Activated CD8-positive, alpha-beta memory T cell treated with anti-CD3 and anti-CD28 coated beads for 4 hours (primary cell): ENCODE measurements around the gene MLLT6.
A peak's percentile ranks its signal among the peaks of the same experiment; 100 is the strongest.

Source experiments
- DNase-seq, 2 donors: peaks; one replicate each; pipeline ENCODE4 v3.0.0-alpha.2; 2020; ENCODE audit warnings: low read depth in 2 of 2

Gene MLLT6

DNA sequence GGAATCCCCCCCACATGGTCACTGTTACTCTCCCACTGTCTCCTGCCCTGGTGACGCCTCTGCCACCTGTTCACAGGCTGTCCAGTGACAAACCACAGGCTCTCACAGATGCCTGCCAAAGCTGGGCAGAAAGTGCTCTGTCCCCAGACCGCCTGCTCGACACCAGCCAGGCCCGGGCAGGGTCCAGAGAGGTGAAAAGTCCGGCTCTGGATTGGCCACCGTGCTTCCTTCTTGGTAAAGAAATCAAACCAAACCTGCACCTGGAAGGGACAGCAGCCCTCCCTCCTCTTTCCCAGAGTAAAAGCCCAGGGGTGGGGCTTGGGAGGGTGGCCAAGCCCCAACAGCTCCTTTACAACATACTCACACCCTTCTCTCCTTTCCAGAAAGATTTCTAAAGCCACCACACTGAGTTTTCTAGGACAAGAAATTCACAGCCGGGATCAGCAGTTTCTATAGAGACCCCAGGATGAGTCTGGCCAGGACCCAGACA, 36.9 kb downstream of the MLLT6 start:
- DNase-seq = no peak

DNA sequence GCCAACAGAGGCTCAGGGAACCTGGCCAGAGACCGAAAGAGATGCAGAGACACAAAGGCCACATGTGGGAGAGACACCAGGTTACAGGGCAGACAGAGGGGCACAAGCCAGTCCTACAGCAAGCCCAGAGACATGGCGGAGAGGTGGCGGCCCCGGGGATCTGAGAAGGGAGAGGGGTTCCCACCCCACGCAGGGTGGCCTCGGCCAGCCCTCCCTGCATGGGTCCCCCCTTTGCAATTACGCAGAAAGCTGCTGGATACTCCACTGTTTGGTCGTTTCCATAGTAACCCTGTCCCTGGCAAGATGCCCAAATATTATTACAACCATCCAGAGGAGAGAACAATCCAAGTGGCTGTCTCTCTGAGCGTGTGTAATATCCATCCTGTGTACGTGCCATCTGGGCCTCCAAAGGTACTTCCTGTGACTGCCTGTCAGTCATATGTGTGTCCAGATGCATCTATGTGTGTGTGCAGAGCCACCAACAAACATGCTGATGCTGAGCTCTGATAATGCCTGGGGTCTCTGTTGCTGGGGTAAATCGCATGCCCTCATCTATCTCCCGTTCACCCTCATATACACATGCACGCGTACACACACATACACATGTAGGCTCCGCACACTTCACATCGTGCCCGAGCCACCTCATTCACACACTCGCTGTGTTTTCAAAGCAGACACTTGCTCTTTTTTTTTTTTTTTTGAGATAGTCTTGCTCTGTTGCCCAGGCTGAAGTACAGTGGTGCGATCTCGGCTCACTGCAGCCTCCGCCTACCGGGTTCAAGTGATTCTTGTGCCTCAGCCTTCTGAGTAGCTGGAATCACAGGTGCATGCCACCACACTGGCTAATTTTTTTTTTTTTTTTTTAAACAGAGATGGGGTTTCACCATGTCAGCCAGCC, 37.6 kb downstream of the MLLT6 start:
- no peak for DNase-seq

DNA sequence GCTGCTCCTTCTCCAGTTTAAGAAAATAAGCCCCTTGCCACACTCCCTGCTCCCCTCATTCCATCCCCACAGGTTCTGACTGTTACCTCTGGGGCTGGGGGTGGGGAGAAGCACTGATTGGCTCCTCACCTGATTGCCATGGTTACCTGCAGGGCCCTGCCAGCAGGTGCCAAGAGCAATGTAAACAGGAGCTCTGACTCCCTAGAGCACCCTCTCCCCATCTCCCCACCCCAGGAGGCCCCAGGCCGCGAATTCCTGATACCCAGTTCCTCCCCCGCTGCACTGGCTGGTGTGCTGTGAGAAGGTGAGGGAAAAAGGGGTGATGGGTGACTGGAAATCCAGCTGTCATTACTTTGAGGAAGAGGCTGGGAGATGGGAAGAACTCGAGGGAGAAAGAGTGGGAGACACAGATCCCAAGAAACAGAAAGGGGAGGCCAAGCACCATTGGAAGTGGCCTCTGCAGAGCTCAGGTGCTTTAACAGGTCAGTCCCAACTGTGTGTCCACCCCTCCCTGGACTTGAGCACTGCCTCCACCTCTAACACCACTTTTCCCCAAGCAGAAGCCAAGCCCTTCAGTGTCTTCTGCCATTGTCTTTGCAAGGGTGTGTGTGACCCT, 38.6 kb downstream of the MLLT6 start:
- DNase-seq = no peak

DNA sequence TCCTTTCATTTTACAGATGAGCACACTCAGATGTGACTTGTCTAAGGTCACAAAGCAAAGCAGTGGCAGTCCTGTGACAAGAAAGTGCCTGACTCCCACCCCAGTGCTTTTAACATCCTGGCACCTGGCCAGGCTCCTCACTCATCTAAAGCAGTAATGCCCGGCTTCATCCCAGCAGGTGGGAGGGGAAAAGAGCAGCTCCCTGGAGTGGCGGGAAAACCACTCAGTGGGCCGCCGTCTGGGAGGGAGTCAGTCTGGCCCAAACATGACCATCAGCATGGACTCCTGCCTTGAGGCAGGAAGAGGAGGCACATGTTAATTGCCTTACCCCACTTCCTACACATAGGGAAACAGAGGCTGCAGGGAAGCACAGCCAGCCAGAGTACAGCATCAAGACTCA, 40.5 kb downstream of the MLLT6 start:
- no peak for DNase-seq

DNA sequence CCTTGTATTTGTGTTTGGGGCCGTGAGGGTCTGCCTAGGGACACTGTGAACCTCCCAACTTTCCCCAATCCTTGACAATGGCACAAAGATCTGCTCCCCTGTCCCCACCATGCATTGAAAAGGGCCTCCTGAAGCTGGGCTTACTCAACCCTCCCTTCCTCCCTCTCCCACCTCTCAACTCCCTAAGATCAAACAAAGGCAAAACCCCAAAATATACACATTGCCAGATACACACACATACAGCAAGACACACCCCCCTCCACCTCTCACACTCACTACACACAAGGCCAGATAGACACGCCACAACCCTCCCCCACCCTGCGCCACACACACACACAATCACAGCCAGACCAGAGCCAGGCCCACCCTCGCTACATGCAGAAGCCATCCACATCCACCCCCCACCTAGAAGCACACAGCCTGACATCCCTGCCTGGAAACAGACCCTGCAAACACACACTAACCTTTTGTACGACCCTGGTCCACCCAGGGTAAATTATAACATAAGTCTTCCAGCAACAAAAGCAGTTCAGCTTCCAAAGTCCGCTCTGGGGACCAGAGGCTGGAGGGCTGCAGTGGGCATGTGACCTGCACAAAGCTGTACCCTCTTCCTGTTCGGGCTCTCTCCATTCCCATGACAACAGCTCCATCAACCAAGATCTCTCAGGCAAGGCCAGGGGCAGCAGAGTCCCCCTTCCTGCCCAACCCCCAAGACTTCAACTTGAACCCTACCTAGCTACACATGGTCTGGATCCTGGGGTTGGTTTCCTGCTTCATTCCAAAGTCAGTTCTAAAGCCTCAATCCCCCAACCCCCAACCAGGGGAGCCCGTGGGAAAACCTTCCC, 41.2 kb downstream of the MLLT6 start:
- DNase-seq = no peak

DNA sequence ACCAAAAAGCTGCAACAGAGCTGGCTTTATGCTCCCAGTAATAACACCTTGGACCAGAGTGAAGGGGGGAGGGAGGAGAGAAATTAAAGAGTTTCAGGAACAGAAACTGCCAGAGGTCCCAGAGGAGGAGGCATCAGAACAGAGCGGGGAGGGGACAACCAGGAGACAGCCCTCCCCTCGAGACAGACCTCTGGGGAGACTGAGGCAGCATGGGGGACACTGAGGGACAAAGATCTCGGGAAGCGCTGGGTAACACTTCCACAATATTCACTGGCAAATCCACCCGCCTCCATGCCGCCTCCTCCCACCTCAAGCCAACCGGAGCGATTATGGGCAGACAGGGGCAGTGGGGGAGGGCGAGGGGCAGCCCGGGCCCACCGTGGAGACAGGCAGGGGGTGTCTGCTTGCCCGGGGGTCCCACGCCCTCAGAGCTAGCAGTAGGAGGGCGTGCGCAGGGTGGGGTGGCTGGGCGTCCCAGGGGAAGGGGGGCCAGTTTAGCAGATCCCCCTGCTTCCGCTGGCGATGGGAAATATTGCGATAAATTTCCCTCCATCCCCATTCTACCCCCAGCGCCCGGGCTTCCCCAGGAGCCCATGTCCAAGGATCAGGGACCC, 41.9 kb downstream of the MLLT6 start:
- DNase-seq = no peak

DNA sequence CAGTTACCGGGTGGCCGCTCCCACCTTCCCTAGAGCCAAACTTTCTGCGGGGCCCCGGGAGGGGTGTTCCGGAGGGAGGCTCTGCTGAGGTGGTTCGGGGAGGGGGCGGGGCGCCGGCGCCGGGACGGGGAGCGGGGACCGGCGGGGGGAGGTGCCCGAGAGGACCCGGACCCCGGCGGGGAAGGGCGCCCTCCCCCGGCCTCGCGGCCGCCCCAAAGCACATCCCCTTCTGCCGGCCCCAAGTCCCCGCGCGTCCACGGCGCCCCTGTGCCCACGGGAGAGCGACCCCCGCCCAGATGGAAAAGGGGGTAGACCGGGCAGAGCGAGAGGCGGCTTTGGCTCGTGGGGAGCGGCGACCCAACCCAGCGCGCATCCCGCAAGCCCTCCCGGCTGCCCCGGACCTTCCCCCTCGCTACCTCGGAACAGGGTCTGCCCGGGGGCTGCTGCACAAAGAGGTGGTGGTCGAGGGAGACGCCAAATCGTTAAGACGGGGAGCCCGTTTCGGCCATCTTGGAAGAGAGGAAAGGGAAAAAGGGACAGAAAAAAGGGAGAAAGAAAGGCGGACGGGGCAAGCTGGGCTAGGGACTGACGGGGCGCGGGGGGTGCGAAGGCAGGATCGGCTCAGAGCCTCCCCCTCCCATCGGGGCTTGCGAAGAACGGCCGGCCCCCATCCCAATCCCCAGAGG, 42.5 kb downstream of the MLLT6 start:
- no peak for DNase-seq

DNA sequence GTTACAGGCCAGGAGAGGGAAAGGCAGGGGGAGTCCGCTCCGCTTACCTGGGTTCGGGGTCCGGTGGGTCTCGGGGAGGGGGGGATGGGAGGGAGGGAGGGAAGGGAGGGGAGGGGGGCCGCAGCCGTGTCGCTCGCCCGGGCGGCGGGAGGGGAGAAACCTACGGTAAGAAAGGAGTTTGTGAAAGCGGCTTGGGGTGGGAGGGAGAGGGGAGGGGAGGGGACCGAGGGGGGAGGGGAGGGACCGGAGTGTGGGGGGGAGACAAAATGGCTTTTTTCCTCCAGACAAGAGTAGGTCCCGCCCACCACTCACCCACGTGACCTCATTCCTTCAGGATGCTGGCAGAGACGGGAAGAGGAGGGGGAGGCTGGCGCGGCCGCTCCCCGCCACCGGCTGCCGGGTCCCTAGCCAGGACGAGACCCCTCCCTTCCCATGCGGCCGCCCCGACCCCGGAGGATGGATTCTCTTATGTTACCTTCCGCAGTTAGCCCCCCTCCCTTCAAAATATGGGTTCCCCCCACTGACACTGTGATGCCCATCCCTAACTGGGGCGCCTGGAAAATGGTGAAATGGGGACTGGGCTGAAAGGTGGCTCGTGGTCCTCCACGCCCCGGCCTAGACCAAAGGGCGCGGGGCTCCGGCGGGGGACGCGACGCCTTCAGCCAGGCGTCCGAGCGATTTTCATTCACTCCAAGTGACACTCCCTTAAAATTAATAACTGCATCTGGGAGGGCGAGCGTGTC, 43.2 kb downstream of the MLLT6 start, which contains the start of gene PCGF2:
TSS of gene PCGF2 (minus strand) at position 188 of the 743 bp plus-strand sequence. CDS start 7,934 bp downstream, outside the sequence.
- no peak for DNase-seq

DNA sequence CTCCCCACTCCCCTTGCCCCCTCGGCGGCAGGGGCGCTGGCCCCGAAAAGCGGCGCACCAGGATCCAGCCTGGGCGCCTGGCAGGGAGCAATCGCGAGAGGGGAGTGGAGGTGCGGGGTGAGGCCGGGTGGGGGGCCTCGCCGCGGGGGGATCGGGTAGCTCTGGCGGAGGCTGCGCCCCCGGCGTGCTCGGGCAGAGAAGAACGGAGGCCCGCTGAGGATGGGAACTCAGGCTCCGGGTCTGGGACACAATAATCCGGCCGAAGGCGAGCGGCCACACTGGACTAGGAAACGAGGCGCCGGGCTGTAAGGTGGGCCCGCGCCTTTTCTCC, 43.8 kb downstream of the MLLT6 start:
- no peak for DNase-seq

DNA sequence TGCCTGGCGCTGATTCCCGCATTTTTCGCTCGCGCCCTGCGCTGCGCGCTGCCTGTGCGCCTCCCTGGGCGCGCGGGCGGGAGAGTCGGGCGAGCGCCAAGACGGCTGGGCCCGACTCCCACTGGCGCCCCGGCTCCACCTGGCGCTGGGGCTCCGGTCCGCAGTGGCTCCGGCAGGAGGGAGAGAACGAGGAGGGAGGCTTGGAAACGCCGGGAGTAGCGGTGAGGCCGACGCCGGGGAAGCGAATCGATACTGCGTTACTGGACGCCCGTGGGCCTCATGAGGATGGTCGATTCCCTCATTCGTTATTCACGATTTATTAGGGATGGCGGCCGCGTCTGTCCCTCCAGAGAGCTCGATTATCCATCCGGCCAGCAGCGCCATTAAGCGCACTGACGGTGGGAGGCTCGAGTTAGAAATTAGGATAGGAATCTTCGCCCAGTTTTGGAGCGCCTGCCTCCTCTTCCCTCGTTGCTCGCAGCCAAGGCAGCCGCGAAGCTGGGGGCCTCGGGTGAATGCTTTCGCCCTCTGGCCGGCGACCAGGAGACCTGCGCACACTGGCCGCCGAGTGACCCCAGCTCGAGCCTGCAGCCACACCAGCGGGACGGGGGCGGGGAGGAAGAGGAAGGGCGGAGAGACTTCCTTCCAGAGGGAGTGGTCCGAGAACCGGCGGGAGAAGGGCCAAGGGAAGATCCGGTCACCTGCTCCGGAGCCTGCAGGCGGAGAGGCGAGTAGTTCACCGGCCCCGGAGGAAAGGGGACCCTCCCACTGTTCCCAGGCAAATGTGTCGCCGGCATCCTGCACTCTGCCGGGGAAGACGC, 44.4 kb downstream of the MLLT6 start:
- DNase-seq = no peak

DNA sequence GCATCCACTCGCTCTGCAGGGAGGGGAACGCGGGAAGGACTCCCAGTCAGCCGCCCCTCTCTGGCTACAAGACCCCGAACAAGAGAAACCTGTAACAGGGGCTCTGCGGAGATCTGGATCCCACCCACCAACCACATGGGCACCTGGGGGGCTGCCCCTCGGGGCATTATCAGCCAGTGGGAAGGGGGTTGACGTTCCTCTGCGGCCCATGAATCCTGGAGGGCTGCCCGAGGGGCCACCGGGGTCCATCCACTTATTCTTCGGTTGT, 44.9 kb downstream of the MLLT6 start:
- no peak for DNase-seq

DNA sequence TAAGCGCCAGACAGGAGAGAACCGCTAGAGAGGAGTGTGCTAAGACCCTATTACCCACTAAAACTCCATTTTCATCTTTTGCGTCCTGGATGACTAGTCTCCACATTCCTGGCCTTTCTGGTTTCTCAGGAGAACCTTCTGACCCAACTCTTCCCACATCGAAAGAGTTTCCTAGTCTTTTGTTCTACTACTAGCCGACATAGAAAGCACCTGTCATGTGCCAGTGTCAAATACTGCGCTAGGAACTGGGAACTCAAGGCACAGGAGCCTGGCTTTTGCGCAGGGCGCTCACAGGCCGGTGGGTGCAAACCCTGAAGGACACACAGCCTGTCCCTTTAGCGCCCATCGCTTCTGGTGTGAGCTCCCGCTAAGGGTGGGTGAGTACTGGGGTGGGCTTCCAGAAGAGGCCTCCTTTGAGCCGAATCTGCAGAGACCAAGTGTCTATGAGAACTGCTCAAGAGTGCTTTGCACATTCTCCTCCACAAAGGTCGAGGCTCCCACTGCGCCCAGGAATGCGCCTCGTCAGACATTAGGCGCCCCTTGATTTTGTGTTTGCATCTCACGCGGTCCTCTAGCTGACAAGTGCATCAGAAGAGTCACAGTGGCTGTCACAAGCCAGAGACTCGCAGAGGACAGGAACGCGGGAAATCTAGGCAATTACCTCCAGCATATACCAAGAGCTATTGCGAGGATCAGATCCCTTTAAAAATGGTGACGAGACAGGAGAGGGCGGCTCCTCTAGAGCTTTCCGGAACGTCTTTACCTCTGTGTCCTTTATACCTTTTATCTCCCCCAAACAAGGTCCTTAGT, 45.4 kb downstream of the MLLT6 start:
- no peak for DNase-seq

DNA sequence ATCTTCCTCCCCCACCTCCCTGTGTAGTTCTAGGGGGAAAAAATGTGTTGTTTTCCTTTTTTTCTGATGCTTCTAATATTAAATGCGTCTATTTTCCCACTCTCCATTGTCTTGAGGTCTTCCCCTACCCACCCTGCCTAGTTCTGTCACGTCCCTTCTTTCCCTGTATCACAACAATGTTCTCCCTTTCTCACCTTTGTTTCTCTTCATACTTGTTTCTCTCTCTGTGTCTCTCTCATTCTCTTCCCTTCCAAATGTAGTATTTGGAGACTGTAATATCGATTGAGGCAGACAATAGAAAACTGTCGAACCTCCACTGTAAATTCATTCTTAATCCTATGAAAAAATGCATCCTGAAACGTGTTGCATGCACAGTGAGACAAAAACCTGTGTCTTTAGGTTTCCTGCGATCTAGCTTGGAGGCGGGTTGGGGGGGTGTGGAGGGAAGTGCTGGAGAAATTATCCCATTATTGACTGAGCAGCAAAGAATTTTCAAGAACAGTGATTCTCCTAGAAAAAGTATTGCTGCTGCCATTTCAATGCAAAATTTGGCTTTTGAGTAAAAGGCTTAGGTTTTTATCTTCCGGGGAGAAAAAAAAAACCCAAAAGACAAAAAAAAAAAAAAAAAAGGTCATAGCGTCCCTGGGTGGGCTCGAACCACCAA, 46.2 kb downstream of the MLLT6 start:
- DNase-seq = no peak

DNA sequence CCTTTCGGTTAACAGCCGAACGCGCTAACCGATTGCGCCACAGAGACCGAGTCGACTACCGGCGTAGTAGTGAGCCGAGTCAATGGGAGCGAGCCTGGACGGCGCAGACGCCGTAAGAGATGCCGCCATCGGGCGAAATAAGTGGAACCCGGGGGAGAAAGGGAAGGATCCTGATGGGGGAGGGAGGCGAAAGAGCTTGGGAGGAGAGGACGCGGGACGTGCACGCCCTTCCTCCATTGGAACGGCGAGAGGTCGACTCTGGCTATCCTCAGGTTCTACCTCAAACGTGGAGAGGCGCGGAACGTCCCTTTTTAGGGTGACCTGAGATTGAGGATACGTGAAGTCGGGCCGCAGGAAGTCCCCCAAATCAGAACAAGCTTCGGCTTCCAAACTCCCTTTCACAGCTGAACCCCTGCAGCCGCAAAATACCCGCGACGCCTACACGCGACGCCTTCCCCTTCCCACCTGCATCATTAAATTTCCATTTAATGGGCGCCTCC, 46.8 kb downstream of the MLLT6 start:
- peak; percentile 56 to 62 for DNase-seq

DNA sequence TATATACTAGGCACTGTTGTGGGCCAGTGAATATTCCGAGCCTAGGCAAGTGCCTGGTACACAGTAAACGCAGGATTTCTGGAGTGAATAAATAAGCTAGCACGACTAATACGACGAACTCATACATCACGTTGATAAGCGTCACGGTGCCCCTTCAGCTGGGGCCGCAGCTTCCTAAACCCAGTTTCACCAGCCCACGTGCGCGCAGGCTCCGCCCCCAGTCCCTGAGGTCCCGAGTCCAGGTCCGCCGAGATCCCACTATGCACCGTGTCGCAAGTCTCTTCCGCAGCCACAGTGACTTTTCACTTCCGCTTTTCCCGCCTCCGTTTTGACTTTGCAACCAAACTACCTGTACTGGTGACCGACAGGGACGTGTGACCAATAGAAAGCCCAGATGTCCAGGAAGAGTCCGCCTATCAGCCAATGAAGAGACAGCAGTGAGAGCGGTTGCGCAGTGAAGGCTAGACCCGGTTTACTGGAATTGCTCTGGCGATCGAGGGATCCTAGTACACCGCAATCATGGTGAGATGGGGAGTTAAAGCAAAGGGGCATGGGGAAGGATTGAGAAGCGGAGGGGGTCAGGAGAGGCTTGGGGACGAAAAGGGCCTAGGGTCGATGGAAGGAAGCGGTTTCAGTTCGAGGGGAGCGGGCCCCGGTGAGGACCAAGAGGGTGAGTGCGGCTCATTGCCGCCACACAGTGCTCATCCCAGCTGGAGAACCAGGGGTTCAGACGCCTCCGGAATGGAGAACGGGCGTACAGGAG, 47.4 kb downstream of the MLLT6 start, which contains the start of gene PSMB3:
TSS of gene PSMB3 (plus strand) at position 434 of the 763 bp plus-strand sequence. CDS start at position 520, 86 bp downstream.
- DNase-seq = peak; percentile 91 to 96

DNA sequence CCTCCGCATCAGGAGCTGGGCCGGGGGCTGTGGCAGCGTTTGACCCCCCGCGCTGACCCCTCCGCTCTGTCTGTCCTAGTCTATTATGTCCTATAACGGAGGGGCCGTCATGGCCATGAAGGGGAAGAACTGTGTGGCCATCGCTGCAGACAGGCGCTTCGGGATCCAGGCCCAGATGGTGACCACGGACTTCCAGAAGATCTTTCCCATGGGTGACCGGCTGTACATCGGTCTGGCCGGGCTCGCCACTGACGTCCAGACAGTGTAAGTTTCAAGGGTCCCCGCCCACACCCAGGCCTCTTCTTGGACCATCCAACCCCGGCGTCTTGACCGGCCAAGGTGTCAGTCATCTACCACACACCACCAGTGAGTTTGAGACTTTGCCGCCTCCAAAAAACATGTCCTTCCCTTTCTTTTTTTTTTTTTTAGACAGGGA, 48.0 kb downstream of the MLLT6 start:
- DNase-seq = no peak

DNA sequence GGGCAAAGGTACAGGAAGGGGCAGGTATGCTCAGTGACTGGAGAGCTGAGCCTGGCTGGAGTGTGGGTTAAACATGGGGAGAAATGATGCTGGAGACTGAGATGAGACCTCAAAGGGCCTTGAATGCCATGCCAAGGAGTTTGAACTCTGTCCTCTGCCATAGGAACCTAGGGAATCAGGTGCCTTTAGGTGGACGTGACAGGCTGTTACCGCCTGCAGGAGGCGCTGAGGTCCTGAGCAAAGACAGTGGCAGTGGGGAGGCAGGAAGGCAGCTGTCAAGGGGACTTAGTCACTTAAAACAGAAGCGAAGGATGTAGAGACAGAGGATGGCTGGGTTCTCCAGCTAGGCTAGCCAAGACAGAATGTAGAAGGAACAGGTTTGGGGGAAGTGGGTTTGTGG, 56.5 kb downstream of the MLLT6 start:
- DNase-seq = no peak
